Dedifferentiated amniotic fluid mesenchymal stem cell (primary cell): ENCODE data around the gene SPON2.

Experiments used
- DNase-seq: peaks from one replicate; pipeline ENCODE4 v3.0.0-alpha.2; 2016; ENCODE audit errors: extremely low spot score

The SPON2 gene

GRCh38 chr4:1208970-1209704 lies 36.8 kb upstream of the SPON2 start:
- no peak for DNase-seq

DNA sequence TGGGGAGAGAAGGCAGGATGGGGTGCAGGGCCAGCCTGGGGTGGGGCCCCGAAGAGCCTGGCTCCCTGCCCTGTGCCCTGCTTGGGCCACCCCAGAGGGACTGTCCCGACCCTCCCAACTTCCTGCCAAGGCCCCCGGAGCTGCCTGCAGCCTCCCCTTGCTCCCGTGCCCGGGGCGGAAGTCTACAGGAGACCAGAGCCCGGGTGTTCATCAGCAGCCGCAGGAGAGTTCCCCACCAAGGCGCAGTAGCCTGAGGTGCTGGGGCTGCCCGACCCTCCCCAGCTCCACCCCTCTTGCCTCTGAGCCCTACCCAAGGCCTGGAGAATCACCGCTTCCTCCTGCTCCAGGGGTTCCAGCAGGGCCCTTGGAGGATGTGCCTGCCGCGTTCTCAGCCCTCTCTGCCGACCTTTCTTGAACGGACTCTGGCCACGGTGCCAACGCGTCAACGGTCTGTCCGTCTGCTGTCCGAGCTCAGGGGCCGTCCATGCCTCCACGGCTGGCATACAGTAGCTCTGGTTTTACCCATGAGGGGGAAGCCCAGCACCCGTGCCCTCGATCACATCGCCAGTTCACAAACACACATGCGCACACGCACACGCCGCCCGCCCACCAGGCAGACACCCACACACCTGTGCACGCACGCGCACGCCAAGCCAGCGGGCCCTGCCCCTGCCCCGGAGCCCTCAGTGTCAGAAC lies 36.0 kb upstream of the SPON2 start:
- no peak for DNase-seq

DNA sequence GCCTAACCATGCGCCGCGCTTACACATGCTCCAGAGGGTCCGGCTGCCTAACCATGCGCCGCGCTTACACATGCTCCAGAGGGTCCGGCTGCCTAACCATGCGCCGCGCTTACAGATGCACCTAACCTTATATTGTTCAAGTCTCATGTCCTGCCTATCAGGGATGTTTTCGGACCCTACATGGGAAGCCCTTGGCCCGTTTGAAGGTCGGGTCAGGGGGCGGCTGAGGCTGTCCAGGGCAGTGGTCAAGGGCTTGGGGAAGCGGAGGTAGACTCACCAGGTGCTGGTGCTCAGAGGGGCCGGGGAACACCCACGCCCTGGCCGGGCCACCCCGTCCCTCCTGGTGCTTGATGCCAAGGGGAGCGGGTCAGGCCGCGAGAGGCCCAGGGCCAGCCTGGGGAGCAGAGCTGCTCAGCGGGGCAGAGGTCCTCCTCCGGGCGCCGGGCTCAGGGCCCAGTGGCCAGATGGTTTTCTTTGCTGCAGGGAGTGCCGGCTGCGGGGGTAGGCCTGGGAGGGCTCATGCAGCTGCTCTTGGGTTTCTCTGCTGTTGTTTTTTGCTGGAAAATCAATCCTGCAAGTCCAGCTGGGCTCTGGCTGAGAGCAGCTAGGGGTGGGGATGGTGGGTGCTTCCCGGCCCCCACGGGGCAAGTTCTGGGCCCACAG lies 35.4 kb upstream of the SPON2 start:
- peak; percentile 56 for DNase-seq

- DNase-seq, result no peak
Observed at GRCh38 chr4:1207157-1207470, 34.7 kb upstream of the SPON2 start.

DNA sequence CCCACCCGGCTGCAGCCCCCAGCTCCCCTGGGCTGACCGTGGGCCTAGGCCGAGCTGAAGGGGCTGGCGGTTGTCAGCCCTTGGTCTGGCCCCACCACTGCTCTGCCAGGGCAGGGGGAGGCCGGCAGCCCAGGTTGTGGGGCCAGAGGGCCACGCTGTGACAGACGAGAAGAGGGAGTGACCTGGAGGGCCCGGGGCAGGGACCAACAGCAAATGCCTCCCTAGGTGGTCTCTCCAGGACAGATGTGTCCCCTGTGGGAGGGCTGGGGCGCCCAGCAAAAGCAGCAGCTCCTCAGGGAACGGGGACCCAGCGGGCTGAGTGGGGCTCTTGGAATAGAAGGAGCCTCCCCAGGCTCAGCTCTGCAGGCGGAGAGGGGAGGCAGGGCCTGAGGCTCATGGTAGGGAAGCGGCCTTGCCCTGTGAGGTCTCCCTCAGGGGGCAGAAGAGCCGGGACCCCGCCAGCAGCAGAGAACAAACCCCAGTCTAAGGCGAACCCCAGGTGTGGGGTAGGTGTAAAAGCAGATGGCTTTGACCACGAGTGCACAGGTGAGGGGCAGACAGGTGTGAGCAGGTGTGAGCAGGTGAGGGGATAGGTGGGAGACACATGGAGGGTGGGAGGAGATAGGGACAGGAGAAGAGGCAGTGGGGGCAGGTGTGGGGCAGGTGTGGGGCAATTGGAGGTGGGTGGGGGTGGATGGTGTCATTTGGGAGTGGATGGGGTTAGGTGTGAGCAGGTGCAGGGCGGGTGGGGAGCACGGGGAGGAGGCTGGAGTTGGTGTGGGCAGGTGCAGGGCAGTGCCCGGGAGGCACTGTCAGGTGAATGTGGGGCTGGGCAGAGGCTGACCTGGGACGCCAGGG lies 34.1 kb upstream of the SPON2 start:
- DNase-seq, result no peak

- no peak for DNase-seq
Observed at GRCh38 chr4:1205586-1206298, 33.4 kb upstream of the SPON2 start.

DNA sequence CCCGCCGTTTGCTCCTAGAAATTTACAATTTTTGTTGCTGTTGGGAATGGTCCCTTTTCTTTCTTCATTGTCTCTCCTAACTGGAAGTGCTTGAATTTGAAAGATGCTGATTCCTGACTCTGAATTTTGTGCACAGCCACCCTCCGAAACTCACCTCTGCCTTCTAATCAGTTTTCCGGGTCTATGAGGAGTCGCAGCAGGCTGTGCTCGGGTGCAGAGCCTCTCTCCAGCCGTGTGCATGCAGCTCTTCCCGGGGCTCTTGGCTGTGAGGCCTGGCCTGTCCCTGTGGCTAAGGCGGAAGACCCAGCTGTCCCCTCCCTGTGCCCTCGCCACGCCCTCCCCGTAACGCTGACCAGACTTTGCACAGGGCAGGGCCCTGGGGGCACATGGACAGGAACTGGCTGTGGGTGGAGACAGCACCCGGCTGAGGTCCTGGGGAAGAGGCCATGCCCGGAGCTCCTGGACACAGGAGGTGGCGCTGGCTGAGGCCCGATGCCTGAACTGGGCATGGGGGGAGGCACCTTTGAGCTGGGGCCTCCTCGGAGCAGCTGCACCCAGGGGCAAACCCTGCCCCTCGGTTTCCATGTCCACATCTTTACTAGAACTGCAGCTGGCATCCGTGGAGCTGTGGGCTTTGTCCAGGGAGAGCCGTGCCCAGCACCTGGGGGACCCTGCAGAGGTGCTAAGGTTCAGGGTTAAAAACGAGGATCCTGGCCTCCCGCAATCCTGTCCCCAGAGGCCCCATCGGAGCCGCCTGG lies 32.6 kb upstream of the SPON2 start:
- no peak for DNase-seq

DNA sequence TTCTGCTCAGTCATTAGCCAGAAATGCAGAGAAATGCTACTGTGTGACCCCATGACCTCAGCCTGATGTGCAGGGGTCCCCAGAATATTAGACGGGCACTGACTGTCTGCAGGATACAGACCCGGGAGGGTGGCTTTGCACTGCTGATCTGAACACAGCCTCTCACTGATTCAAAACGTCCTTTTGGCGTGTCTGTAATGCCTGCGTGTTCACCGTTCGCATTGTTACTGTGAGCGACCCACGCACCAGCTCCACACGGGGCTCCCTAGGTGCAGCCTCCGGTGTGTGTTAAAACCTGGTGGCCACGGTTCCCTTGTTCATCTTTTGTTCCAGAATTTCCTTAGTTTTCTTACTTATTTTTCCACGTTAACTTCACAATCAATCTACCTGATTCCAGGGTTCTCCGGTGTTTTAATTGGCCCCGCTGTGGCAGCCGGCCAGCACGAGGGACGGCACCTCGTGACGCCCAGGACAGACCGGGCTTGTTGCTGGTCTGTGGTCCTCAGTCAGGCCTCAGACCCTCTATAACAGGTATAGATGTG lies 32.0 kb upstream of the SPON2 start:
- DNase-seq, result no peak

GRCh38 chr4:1203026-1203616 lies 30.7 kb upstream of the SPON2 start:
- DNase-seq, result no peak

- no peak for DNase-seq
Observed at GRCh38 chr4:1202526-1203011, 30.2 kb upstream of the SPON2 start.

DNA sequence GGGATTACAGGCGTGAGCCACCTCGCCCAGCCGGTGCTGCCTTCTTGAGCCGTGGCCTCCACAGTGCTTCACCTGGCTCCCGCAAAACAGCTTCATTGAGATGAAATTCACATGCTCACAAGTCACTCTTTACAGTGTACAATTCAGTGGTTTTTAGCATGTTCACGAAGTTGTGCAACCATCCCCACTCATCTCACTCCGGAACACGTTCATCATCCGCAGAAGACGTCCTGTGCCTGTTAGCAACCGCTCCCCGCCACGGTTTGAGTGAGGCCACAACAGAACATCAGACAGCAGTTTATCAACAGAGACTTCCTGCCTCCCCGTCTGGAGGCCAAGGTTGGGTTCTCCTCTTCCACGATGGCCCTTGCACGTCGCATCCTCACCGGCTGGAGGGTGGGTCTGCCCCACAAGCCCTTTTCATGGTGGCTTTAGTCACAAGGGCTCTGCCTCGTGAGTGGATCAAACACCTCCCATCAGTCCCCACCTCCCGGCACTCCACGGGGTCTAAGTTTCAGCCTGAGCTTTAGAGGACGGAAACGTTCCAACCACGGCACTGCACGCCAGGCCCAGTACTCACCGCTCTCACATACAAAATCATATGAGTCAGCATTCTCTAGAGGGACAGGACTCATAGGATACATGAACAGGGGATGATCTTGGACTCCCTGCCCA lies 29.6 kb upstream of the SPON2 start:
- DNase-seq, result no peak

DNA sequence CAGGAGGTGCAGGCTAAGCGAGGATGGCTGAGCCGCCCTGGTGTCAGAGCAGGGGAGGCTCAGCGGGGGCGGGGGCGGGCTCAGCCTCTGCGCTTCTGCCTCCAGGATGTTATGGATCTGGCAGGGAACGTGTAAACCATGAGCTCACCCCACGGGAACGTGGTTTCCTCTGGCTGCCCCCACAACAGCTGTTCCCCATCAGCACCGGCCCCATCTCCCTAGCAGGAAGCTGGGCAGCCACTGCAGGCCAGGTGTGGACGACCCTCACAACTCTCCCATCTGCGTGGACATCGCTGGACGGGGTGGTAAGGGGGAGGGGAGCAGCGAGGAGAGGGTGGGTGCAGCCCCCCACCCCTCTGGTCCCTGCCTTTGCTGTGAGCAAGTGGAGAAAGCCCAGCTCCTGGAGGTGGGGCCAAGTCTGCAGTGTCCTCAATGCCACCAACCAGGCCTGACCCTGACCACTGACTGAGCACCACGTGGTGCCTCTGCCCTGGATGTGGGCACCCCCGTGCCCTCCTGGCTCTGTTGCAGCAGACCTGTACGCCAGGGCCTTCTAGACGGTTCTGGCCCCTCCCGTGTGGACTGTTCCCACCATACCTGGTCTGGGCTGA lies 28.1 kb upstream of the SPON2 start:
- peak; percentile 69 for DNase-seq

DNA sequence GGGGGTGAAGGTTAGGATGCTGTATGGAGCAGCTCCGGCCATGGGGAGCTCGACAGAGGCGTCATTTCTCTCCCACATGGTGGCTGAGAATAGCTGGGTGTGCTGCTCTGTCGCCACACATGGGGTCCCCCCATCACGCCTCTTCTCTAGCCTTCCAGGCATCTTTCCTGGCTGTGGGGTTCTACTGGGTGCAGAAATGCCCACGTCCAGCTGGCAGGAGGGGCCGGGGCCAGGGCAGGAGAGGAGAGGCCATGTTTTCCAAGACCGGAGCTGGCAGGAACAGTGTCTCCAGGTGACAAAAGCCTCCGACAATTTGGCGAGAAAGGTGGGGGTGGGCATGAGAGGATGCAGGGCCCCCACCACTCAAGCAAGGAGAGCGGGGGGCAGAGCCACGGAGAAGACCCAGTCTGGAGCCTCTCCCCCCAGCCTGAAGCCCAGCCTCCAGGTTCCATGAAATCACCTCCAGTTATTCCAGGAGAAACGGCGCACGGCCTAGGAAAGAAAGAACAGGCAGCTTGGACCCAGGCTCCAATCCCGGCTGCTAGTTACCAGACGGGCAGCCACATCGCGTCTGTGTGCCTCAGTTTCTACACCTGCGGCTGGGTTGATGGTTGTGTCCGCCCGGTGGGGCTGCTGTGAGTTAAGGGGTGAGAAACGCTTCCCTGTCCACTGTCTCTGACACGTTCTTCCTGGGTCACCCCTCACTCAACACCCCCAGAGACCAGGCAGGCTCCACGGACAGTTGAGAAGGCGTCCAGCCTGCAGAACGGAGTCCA lies 27.4 kb upstream of the SPON2 start:
- no peak for DNase-seq

DNA sequence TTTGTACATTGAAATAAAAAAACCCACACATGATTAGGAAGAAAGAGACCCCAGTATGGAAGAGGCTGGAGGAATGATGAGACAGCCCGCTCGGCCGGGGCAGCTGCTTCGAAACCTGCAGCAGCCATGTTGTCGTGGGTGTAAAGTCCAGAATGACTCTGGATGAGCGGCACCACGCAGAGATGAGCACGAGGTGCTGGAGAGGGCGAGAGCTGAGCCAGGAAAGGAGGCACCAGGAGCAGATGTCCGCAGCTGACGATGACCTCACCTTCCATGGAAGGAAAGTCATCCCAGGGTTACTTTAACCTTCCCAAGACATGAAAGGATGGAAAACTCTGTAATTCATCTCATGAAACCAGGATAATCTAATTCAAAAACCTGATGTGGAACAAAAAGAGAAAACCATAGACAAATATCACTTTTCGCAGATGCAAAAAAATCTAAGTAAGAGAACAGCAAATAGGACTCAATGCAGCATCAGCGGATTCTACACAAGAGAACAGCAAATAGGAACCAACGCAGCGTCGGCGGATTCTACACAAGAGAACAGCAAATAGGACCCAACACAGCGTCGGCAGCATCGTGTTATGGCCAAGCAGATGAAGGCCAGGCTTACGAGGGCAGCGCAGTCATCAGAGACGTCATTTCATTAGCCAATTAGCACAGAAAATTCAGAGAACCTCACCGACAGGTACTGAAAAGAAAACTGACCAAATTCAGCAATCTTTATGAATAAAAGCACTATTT lies 25.9 kb upstream of the SPON2 start:
- DNase-seq, result no peak

DNA sequence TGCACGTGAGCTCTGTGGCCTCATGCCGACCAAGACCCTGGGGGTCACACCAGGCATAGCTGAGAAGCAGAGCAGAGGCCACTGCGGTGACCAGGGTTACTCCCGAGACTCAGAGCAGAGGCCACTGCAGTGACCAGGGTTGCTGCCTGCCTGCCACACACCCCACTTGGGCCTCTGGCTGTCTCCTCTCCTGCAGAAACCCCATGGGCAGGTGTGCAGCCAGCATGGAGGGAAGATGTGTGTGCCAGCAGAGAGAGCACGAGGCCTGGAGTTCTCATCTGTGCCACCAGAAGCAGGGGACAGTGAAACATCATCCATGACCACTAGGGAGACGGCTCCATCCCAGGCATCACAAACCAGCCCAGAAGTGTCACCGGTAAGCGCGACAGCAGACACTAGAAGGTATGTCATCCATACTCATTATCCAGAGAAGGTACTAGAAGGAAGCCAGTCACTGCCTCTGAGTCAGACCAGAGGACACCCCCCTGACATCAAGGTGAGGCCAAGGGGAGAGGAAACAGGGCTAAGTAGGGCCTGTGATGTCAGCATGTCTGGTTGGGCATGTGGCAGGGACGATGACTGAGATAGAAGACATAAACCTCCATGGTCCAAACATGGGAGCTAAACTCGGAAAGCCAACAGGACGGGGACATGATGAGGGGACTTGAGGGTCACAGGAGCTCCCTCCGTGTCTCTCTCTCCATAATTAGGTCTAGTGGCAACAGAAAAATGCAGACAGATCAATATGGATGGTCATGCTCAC lies 24.2 kb upstream of the SPON2 start:
- no peak for DNase-seq

- DNase-seq, result no peak
Observed at GRCh38 chr4:1195891-1196401, 23.6 kb upstream of the SPON2 start.
